Smooth muscle cell of the brain vasculature (primary cell): ENCODE measurements around the gene APOC3.
"Not testable (repeated sequence)": the region's sequence is repeated elsewhere in the genome, so short reads cannot be mapped to it uniquely, and the experiment has no call there.

Experiments
- DNase-seq: peaks from one replicate; pipeline ENCODE4 v3.0.0-alpha.2; 2012; ENCODE audit warnings: low read depth, low spot score

Gene APOC3

DNA sequence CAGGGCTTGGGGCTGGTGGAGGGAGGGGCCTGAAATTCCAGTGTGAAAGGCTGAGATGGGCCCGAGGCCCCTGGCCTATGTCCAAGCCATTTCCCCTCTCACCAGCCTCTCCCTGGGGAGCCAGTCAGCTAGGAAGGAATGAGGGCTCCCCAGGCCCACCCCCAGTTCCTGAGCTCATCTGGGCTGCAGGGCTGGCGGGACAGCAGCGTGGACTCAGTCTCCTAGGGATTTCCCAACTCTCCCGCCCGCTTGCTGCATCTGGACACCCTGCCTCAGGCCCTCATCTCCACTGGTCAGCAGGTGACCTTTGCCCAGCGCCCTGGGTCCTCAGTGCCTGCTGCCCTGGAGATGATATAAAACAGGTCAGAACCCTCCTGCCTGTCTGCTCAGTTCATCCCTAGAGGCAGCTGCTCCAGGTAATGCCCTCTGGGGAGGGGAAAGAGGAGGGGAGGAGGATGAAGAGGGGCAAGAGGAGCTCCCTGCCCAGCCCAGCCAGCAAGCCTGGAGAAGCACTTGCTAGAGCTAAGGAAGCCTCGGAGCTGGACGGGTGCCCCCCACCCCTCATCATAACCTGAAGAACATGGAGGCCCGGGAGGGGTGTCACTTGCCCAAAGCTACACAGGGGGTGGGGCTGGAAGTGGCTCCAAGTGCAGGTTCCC is at the start of gene APOC3:
Gene APOC3, plus strand, starts transcription at position 383 of the 659 bp plus-strand sequence. CDS start 676 bp downstream, outside the sequence.
- DNase-seq, result no peak

DNA sequence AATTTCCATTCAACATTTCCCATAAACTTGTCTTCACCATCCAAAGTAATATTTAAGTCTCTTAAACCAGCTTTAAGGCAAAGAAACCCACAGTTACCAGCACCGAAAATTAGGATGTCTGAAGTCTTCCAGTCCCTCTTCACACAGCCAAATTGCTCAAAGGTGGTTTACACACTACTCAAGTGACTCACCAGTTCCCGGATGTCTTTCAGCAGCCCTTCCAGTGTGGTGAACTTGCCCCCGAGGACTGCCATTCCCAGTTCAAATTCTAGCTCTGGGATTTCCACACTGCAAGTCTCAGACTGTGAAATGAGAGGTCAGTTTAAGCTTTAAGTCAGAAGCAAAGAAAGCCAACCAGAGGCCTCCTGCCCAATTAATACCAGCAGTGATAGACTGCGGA is 47.0 kb upstream of the APOC3 start:
- no peak for DNase-seq

DNA sequence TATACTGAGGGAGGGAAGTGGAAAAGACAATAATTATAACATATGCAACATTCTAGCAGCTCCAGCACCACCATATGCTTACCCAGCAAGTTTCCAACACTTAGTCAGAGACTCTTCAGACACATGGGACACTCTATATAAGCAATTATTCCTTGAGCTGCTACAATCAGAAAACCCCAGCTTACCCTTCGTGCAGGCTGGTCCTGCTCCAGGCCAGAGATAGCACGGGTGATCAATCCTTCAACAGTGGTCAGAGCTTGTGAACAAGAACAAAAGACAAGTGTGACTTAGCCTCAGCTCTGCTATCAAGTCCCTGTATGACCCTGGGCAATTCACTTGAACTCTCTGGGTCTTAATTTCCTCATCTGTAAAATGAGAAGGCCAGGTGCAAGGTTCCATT is 43.4 kb upstream of the APOC3 start:
- no peak for DNase-seq

DNA sequence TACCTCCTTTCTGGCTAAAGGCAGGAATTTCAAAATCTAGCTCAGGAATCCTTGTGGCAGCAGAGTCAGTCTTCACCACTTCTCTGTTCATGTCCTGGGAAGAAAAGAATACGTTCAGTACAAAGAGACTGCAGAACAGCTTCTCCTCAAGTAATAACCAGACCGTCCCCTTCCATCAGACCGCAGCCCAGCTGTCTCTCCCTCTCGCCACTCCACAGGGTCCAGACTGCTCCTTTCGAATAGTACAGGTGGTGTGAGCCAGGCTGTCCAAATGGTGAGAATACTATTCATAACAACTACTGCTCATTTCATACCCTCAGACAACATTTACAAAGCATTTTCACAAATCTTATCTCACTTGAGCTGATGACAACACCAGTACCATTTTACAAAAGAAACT is 42.7 kb upstream of the APOC3 start:
- DNase-seq, result no peak

DNA sequence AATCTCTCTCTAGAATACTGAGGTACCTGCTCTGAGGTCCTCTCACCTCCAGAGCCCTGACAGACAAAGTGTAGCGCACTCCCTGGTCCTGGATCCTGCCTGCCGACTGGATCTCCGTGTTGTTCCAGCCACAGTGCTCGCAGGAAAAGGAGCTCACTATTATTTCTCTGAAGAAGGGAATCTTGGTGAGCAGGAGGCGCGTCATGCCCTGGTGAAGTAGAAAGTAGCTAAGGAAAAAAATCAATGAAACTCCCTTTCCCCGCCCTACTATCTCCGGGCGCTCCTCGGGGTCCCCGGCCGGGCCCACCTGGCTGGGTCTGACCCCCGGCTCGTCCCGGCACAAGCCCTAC is 42.3 kb upstream of the APOC3 start:
- no peak for DNase-seq

DNA sequence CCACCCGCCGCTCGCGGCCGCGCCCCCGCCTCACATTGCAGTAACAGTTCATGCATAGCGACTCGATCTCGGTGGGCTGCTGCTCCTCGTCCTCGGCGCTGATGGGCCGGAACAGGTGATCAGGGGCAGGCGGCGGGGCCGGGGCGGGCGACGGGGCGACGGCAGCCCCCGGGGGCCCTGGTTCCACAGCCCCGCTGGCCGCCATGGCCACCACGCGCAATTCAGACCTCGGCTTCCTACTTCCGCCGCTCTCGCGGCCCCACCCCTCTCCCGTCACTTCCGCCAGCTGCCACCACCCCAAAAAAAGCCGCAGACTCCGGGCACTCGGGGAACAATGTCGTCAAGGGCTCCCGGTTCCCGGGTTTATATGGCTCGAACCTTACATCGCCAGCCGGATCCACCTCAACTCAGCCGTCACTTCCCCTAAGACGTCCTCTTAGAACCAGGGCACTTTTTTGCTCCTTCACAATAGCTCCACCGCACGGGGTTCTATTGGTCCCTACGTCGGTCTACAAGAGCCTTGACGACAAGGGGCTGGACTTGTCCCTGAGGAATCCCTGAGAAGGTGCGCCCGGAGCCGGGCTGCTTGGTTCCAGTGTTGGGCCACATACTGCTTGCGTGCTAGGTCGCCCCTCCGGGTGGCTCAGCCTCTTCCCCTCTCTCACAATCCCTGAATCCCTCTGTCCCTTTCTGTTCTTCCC is 41.8 kb upstream of the APOC3 start, which contains the start of gene ZPR1:
Gene ZPR1, minus strand, starts transcription at position 238 of the 701 bp plus-strand sequence. Its CDS starts 33 bp downstream, at position 205.
- no peak for DNase-seq

DNA sequence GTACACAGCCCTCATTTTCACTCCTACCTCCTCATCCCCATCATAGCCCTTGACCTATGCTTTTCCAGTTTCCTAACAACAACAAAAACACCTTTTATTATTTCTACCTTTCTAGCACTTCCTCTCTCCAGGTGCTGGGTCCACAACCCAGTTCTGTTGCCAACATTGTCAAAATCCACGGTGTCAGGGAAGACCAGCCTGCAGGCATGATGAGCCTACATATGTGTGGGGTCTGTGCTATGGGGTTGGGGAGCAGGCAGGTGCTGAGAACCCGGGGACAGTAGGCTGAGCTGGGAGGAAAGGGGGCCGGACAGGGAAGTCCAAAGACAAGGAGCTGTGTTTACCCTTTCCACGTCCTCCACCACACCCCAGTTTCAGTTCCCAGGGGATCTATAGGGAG is 41.2 kb upstream of the APOC3 start:
- DNase-seq, result no peak

DNA sequence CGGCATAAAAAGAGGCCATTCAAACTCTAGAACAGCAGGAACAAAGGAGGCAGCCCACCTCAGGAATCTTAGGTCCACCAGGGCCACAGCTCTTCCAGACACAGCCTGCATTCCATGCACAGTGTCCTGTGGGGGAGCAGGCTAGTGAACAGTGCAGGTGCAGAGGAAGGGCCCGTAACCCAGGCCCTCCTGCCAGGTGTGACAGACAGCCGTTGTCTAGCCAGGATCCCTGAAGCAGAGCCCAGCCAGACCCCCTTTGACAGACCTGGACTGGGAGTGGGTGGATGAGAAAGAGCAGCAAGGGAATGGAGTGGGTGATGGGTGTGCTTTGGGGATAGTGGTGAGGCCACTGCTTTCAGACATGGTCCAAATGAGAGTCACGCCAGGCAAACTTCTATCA is 40.7 kb upstream of the APOC3 start:
- no peak for DNase-seq

DNA sequence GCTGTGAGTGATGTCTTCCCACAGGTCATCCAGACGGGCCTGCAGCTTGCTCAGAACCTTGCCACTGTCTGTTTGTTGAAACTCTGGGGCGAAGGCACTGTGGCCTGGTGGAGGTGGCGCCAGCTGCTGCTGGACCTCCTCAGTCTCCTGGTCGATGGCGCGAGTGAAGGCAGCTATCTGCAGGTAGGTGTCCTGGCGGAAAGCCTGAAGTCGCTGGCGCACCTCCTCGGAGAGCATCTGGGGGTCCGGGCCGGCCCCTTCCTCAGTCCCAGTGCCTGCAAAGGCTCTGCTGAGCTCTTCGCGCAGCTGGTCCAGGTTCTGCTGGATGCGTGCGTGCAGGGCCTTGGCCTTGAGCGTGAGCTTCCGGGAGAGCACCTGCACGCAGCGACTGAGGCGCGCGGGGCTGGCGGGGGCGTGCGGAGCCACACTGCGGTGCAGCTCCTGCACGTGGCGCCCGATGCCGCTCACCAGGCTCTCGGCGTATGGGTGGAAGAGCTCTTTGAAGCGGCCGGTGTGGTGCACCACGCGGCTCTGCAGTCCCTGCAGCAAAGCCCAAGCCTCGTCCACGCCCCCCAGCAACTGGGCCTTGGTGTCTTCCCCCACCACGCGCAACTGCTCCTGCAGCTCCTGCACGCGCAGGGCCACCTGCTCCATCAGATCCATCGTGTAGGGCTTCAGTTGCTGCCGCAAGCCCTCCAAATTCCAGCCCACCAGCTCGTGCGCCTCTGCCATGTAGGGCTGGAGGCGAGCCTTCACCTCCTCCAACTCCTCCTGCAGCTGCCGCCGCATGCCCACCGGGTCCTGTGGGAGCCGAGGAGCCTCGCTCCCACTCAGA is 39.3 kb upstream of the APOC3 start:
- DNase-seq, result no peak

DNA sequence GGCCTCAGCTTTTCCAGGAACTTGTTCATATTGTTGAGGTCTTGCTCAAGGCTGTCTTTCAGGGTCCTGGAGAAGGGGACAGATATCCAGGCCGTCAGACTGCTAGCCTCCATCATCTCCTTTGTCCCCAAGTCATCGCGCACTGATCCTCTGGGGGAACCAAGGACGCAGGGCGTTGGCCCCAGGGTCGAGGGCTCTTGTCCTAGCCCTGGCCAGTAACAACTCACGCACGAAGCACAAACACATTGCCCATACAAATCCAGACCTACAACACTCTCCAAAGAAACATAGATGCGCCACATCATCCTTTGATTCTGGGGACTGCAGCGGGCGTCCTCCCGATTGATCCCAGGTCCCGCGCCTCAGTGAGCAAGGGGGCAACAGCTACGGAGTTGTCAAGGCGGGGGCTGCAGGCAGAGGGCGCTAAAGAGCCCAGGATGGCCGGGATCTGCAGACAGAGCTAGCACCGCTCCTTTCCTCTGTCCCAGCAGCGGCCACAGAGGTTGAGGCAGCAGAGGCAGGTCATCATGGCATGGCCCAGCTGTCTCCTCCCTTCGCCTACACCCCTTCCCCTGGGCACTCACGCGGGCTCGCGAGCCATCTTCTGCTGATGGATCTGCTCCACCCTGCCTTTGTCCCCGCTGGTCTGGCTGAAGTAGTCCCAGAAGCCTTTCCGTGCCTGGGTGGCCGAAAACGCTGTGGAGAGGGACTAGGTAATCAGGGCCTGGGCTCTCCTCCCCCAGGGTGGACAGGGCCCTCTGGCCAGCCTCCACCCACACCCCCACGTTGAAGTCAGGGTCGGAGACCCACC is 38.5 kb upstream of the APOC3 start:
- no peak for DNase-seq

DNA sequence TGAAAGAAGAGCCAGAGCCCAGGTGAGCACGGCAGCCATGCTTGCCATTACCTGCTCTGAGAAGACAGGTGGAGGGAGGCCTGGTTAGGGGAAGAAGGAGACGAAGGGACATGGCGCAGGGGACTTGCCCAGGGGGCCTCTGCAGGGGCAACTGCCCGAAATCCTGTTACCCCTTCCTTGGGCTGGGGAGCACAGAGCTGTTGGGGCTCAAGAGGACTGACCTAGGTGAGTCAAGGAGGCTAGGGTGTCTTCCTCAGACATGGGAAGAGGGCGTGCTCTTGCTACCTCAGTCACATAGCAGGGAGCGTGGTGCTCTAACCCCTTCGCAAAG is 37.9 kb upstream of the APOC3 start, which contains the start of gene APOA5:
Gene APOA5, minus strand, starts transcription at position 67 of the 331 bp plus-strand sequence. Its CDS starts 19 bp downstream, at position 48.
- DNase-seq, result no peak

DNA sequence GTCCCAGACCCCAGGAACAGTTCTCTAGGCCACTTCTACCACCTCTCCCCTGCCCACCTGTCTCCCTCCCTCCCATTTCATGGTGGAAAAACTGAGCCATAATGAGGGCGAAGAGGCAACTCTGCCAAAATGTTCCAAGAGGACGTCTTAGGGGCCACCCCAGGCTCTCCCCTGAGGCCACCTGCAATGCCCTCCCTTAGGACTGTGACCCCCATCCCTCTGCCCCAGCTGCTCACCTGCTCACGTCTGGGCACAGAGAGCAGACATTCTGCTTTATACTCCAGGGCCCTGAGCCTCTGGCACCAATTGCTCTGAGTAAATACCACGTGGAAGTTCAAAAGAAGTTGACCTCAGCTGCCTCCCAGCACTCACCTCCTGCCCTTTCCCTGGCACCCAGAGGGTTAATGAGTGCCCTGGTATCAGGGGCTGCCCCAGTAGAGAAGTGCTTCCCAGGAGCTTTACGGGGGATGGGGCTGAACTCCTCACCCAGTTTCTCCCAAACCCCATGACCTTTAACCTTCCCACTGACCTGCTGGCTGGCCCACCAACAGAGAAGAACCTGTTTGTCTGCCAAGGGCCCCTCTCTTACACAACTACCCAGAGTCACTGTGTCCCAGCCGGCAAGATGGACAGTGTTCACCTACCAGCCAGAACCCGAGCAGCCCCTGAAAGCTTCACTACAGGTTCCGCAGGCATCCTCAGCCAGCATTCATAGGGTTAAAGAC is 37.4 kb upstream of the APOC3 start:
- no peak for DNase-seq

DNA sequence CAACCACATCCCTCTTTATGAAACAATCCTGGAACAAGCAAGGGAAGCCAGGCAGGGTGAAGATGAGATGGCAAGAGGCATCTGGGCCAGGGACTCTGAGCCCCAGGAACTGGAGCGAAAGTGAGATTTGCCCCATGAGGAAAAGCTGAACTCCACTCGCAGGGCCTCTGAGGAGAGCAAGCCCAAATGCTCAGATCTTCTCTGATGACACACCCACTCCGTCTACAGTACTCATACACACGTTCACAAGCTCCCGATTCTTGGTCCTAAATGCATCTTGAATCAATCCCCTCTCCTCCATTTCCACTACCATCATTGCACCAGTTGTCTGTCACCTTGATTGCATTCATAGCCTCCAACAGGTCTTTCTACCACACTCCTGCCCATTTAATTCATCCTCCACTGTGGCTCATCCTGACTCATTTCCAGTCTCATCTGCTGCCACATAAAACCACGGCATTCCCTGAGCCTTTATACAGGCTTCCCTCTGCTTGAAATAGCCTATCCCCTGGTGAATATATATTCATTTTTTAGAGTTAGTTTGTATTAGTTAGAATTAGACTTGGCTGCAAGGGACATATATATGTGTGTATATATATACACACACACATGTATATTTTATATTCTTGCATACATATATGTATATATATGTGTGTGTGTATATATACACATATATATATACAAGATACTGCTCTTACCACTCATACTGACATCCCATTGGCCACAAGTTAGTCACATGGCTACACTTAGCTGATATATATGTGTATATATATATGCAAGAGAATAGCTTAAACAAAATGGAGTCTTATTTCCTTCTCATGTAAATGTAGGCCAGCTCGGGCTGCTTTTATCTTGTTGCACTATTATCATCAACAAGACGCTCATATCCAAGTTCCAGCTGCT is 36.6 kb upstream of the APOC3 start:
- DNase-seq, result no peak

DNA sequence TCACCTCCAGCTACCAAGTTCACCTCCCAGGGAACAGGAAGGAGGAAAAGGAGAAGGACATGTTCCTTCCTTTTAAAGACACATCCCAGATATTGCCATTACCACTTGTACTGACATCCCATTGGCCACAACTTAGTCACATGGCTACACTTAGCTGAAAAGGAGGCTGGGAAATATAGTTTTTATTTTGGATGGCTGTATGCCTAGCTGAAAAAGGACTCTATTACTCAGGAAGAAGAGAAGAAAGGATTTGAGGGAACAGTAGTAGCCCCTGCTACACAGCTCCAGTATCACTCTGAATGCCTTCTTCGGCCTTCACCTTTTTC is 36.0 kb upstream of the APOC3 start:
- DNase-seq, result no peak

DNA sequence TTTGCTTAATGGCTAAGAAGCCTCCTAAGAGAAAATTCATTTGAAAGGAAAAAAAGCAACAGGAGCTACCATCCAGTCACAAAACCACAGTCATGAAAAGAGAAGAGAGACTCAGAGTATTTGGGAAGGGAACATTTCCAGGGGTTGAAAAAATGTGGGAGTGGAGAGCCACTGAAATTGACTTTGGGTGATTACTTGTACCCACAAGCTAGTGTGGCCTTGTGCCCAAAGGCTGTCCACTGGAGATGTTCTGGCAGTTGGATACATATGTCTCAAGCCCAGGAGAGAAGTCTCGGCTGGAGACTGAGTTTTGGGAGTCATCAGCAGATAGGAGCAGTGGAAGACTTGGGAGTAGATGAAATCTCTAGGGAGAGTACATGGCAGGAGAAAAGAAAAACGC is 34.9 kb upstream of the APOC3 start:
- no peak for DNase-seq

DNA sequence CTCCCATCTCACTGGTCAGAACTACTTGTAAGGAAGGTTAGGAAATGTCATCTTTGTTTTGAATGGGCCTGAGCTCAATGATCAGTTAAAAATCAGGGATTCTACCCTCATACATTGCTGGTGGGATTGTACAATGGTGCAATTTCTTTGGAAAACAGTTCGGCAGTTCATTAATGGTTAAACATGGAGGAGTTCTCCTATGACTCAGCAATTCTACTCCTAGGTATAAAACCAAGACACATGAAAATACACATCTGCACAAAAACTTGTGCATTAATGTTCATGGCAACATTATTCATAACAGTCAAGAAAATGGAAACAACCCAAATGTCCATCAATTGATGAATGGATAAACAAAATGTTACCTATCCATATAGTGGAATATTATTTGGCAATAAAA is 33.2 kb upstream of the APOC3 start:
- no peak for DNase-seq

DNA sequence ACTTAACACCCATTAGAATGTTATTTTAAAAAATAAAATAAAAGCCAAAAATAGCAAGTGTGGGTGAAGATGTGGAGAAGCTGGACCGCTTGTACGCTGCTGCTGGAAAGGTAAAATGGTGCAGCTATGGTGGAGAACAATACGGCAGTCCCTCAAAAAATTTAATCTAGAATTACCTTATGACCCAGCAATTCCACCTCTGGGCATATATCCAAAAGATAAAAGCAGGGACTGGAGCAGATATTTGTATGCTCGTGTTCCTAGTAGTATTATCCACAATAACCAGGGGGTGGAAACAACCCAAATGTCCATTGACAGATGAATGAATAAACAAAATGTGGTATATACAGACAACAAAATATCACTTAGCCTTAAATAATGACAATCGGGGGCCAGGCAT is 31.9 kb upstream of the APOC3 start:
- DNase-seq, result no peak

DNA sequence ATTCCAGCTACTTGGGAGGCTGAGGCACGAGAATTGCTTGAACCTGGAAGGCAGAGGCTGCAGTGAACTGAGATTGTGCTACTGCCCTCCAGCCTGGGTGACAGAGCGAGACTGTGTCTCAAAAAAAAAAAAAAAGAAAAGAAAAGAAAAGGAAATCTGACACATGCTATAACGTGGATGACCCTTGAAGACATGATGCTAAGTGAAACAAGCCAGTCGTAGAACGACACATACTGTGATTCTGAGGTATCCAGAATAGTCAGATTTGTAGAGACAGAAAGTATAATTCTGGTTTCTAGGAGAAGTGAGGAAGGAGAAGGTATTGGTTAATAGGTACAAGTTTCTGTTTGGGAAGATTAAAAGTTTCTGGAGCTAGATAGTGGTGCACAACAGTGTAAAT is 31.3 kb upstream of the APOC3 start:
- no peak for DNase-seq

DNA sequence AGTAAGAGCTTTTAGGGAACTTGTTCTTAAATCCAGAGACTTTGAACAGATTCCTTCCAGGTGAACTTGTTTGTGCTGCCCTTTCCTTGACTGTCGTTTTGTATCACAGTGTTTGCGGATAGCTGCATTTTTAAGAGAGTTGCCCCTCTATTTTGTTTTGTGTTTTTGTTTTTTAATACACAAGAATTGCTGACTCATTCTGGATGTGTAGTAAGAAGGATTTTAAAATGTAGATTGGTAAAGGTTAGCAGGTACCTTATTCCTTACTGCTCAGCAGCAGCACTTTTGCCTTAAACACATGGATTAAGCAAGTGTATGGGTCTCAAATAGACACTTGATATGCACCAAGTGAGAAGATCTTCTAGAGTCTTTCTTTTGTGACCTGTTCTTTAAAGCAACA is 29.1 kb upstream of the APOC3 start:
- DNase-seq, result no peak

DNA sequence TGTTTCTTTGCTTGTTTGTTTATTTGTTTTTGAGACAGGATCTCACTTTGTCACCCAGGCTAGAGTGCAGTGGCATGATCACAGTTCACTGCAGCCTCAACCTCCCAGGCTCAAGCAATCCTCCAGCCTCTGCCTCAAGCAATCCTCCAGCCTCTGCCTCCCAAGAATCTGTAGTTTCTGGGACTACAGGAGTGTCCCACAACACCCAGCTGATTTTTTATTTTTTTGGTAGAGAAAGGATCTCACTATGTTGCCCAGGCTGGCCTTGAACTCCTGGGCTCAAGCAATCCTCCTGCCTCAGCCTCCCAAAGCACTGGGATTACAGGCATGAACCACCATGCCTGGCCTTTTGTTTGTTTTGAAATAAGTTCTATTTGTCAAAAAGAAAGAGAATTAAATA is 28.0 kb upstream of the APOC3 start:
- DNase-seq, result not testable (repeated sequence)
